ENCODE results near the gene NFIB. TPM values are rescaled to one million over a fixed set of nuclear protein-coding genes. Genes with fewer than 3 reads are reported as not detected.

NFIB gene
- total RNA-seq, 2 donors from 2014 or later: 110 to 118 TPM

DNA sequence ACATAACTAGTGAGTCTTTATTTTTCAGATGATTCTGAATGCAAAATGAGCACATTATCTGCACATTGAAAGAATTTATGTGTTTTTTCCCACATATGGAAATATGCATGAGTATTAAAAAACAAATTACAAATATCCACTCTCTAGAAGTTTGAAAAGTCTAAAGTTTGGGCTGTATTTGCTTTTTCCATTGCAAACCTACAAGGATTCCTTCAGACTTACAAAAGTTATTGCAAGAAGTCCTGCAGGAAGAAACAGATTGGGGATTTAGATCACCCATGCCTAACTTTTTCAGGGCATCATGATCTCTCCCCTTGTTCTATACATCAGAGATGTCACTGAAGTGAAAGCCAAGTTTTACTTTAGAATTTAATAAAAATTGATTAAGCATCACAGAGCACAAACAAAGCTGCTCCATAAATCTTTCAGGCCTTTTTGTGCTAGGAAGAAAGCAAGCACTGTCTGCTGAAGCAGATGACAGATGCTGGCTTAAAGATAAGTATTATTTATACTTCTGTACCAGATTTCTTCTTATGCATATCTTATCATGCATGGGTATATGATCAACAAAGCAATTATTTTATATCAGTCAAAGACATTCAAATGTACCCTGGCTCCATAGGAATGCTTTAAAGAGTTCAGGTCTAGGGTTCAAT lies 71.7 kb downstream of the NFIB start:
- intact Hi-C loops (cut with DNase I): no loop called here
- DNase-seq: no peak
- no peak for ATAC-seq

DNA sequence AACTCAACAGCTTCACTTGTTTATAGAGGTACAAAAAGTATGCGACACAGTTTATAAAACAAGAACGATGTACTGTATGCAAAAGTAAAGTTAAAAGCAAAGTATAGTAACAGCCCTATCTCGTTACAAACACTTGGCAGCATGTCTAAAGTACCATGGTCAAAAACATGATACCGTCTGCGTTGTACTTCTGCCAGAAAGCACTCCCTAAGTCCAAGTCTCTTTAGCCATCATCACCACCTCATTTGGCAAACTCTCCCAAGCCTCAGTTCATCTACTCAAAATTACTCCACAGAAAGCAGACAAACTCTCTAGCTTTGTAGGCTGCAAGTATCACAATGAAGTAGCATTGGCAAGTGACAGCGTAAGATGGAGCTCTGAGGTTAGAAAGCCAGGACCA lies 73.4 kb downstream of the NFIB start:
- DNase-seq (no peak), ATAC-seq (peak; percentile 58 to 63)
- intact Hi-C loops (cut with DNase I): no loop called here

DNA sequence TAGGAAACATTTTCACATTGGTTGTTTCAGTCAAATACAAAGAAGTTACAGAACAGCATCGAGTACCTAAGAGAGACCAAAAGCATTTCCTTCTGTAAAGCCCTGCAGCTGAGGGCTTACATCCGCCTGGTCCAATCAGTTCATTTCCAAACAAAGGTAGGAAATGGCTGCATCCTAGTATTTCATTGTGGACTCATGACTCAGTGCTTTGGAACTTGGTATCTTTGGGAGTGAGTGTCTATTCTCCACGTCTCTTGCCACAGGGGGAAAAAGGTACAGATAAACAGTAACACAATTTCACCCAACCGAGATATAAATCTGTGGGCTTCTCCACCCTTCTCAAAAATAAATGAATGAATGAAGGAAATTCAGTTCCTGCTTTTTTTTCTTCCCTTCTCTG lies 75.4 kb downstream of the NFIB start:
- ATAC-seq (peak; percentile 28 to 87), DNase-seq (no peak)
- intact Hi-C loops (cut with DNase I): no loop called here

DNA sequence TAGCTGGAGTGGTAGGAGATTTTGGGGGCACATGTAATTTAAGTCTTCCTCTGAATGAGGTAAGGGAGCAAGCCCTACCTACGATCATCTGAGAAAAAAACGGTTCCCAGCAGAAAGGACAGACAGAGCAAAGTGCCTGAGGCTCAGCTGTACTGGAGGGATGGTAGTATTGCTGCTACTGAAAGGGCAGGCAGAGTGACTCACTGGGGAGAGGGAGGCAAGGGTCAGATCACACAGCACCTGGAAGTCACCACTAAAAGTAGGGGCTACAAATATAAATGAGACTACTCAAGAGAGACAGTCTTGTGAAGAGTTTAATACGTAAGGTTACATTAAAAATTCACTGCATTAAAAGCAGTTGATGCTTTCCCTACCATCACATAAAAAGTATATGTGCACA lies 75.9 kb downstream of the NFIB start:
- peak in 1 of 2 donors; percentile 79 for ATAC-seq
- no peak for DNase-seq
- intact Hi-C loops (cut with DNase I): no loop called here

DNA sequence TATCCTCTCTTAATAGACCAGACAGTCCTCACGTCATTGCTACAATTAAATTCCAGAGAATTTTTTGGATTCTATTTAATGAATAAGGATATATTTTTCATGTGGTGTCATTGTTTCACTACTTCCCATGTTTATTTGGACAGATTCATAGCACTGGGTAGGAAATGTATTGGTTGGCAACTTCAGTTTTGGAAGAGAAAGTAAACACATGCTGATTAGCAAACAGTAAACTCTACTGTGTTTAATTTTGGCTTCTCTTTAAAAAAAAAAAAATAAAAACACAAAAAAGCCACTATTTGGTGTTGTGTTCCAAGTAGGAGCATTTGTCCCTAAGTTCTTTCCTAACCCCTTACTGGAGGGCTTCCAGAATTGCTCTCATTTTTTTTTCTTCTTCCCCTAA lies 77.3 kb downstream of the NFIB start:
- intact Hi-C loops (cut with DNase I): no loop called here

DNA sequence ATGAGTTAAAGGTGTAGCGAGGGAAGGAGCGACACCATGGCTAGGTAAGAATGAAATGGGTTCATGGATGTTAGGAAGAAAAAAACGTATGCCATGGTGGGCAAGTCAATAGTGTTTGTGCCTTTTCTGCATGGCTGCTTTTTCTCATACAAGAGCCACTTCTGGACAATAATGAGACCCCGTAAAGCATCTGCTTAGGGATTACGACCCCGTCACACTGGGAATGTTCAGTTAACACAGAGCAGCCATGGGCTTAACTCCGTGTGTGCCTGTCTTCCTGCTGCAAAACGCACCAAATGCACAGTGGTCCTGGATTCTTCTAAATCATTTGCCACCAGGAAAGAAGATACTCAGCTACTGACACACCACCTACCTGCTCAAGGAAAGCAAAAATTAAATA lies 81.8 kb downstream of the NFIB start:
- intact Hi-C loops (cut with DNase I): no loop called here
- DNase-seq: no peak
- ATAC-seq: no peak

More for the DNA sequence above, 77.3 kb downstream of the NFIB start:
- DNase-seq: no peak
- peak in 1 of 2 donors; percentile 53 for ATAC-seq

DNA sequence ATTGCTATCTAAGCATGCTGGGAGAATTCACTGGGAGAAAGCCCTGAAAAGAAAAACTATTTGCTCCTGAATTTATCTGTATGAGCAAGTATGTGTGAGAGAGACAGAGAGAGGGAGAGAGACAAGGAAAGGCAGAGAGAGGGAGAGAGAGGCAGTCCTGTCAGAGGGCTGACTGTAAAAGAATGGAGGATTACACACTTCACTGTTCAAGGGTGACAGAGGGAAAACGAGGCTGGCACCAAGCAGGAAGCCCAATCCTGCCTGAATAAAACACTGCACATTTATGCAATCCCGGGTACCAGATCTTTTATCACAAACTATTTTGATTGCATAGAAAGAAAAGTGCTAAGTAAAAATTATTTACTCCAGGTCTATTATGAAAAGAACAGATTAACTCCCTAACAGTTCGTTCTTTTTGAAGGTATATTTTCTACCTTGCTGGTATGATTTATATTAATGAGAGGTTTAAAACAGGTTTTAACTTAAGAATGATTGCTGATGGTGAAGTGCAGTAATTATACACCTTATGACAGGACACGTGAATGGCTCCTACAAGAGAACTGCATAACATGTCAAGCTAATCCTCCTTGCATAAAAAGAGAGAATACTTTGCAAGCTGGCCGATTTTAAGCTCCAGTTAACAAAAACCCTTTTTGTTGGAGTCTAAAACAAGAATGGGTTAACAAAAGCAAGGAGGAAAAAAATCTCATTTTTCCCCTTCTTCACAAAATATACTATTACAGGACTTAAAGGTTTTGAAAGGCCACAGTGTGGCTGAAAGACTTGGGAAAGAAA lies 82.5 kb downstream of the NFIB start:
- DNase-seq: no peak
- no peak for ATAC-seq
- intact Hi-C loops (cut with DNase I): no loop called here

DNA sequence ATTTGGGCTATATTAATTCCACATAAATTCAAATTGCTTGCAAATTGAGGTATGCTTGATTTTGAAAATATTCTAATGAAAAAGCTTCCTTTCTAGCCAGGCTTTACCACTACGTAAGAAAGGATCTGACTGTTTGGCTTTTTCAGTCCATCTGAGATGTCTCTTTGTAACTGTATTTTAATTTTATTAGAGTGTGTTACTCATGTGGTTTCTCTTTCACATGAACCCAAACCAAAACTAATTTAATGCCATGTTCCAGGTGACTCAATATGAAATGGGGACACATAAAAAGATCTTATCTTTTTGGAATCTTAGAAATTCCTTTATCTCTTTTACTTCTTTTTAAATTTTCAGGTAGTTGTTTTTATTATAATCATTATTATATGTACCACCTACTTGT lies 85.3 kb downstream of the NFIB start:
- intact Hi-C loops (cut with DNase I): no loop called here
- ATAC-seq: no peak
- no peak for DNase-seq

DNA sequence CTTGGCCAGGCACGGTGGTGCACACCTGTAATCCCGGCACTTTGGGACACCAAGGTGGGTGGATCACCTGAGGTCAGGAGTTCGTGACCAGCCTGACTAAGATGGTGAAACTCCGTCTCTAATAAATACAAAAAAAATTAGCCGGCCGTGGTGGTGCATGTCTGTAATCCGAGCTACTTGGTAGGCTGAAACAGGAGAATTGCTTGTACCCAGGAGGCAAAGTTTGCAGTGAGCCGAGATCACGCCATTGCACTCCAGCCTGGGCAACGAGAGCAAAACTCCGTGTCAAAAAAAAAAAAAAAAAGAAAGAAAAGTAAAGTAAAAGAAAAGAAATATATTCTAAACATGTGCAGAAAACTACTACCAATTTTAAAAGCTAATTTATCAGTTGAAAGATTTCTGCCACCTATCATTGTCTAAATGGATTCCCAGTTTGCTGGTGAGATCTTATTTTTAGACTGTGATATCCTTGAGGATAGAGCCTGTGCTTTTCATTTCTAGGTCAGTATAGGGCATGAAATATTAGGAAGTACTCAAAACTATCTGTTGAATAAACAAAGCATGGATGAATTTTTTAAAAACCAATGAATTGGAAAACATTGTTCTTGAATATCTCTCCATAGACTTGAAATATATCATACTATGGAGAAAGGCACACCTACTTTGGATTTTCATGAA lies 86.9 kb downstream of the NFIB start:
- no peak for DNase-seq
- intact Hi-C loops (cut with DNase I): no loop called here
- no peak for ATAC-seq

DNA sequence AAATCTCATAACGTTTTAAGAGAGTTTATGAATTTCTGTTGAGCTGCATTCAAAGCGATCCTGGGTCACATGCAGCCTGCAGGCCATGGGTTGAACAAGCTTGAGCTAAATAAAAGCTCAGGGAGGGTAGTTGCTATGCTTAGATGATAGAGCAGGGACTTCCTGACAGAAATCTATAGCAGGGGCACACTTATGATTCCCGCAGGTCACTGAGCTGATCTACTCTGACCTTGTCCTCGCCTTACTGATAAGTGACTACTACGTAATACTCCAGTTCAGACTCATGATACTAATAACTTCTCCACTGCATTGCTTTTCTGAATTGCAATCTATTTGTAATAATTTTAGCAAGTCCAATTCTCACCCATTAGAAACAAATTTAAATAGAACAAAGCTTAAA lies 90.9 kb downstream of the NFIB start:
- intact Hi-C loops (cut with DNase I): no loop called here
- ATAC-seq (no peak), DNase-seq (no peak)

DNA sequence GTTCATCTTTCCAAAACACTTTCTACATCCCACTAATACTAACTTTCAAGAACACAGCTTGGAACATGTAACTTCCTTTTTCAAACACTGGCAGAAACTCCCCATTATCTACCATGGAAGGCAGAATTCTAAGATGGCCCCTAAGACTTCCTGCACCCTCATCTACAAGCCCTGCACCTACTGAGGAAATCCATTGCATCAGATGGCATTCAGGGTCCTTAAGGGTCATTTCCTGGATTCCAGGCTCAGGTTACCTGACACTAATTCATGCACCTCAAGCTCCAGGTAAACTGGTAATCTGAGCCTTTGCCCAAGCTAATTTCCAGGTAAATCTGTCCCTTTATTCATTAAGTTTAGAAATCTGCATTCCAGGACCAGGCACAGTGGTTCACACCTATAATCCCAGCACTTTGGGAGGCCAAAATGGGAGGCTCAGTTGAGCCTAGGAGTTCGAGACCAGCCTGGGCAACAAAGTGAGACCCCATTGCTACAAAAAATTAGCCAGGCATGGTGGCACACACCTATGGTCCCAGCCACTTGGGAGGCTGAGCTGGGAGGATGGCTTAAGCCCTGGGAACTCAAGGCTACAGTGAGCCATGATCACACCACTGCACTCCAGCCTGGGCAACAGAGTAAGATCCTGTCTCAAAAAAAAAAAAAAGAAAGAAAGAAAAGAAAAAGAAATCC lies 91.6 kb downstream of the NFIB start:
- ATAC-seq (no peak), DNase-seq (no peak)
- intact Hi-C loops (cut with DNase I): no loop called here

DNA sequence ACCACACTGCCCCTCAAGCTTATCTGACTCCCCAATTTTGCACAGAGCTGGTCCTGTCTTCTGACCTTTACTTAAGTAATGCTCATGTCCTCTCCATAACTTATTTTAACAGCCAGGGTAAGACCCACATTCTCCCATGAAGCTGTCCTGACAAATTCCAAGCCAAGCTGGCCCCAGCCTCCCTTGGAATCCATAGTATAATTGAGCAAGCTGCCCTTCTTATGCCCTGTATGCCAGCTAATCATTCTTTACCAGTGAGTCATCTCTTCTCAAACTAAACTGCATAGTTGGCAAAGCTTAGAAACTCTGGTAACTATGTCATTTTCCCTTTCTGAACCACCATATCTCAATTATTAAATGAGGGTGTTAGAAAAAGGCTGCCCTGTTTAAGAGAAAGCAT lies 92.4 kb downstream of the NFIB start:
- ATAC-seq (peak; percentile 75 to 86), DNase-seq (no peak)
- intact Hi-C loops (cut with DNase I): no loop called here

DNA sequence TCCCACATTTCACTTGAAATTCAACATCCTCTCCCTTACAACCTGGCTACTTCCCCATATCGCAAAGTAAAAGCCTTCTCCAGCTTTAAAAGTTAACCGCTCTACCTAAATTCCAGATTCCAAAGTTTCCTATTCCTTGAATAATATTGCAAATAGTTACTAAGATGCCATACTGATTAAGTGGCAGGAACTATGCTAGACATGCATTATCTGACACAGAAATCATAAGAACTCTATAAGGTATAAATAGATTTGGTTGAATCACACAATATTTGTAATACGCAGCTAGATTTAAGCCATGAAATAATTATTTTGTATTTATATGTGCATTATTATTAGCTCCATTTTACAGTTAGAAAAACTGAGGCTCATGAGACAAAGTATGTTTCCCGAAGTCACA lies 92.8 kb downstream of the NFIB start:
- intact Hi-C loops (cut with DNase I): no loop called here
- ATAC-seq (no peak), DNase-seq (no peak)

DNA sequence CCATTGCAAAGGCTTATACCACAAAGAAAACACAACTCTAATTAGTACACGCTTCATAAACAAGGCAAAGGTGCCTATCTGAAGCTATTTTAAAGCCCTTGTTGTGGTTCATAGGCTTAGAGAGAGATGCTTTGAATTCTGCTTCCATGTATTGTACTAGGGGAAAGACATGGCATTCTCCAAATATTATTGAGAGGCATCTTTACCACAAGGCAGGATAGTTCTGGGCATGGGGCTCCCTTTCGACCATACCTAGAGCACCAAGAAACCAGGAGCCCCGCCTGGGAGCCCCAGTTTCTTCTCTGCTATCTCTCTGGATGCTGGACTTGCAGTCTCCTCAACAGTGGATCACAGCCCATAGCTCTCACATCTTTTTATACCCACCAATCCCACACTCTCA lies 93.7 kb downstream of the NFIB start:
- DNase-seq (no peak), ATAC-seq (no peak)
- intact Hi-C loops (cut with DNase I): no loop called here

DNA sequence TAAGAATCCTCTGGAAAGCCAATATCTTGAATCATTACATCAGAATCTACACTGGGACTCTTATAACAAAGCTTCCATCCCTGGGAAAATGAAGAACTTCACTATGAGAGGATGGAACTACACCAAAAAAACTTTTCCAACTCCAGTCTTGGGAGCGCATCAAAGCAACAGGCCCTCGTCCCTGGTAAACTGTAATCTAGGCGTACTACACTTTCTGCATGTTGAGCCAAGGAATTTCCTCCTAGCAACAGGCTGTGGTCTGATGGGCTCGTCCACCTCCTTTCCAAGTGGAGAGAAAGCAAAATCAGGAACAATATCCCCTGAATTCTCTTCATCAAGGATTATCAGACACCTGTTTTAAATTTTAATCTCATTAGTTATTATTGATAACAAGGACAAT lies 94.1 kb downstream of the NFIB start:
- DNase-seq (peak; percentile 22), ATAC-seq (peak in 1 of 2 donors; percentile 57)
- intact Hi-C loops (cut with DNase I): loop anchor here in 1 of 2 donors (10.0 kb wide), 2 partner anchors 65 to 85 kb away; no protein-coding TSS in a partner anchor

DNA sequence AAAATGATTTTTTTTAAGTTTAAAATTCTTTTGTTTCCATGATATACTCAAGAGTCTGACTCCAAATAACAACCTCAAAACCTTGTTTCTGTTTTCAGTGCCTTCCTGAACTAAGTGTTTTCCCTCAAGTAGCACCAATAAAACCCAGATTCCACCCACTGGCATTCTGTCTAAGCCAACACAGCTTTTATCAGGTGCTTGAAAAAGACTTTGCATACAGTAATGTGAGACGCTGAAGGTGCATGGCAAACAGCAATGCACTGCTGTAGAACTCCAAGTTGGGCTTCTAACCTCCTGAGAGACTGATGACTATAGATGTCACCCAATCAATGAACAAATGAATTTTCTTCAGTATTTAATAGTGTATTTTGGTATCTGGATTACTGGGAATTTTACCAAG lies 95.7 kb downstream of the NFIB start:
- intact Hi-C loops (cut with DNase I): loop anchor here in 1 of 2 donors (10.0 kb wide), 2 partner anchors 63 to 87 kb away; no protein-coding TSS in a partner anchor
- ATAC-seq (no peak), DNase-seq (no peak)

DNA sequence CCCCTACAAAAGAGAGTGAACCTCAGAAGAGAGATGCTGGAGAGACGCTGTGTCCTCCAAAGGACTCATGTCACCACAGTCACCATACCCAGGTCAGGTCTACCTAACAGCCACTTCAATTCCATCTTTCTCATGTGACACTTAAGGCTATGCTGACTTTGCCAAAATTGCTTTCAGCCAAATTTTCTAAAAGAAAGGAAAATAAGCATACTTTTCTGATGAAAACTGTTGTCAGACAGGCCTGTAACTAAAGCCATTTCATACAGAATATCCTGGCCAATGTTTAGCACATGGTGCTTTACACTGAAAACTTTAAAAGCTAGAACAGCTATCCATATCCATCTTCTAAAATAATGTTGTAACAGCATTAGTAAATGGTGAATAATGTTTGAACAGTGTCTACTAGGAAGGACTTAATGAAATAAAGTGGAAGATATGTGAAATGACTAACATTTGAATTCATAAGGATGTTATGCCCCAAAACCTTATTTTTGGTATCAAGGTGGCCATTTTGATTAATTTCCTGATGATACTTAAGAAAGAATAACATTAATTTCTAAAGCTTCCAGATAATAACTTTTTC lies 97.2 kb downstream of the NFIB start:
- intact Hi-C loops (cut with DNase I): loop anchor here in 1 of 2 donors (10.0 kb wide), 2 partner anchors 62 to 88 kb away; no protein-coding TSS in a partner anchor
- ATAC-seq (no peak), DNase-seq (no peak)

DNA sequence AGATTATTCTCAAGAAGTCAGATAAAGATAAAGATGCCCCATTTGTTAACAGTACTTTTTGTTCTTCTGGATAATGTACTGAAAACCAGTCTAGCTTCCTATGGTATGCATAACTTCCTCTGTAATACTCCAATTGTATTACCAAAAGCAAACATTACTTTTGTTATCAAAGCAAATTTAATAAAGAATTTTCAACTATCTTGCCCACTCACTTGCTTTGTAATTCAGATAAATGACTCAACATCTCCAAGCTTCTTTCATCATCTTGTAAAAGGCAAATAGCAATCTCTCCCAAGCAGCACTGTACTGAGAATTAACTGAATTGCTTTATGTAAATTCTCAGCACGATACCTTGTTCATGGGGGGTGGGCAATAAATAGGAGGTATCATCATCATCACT lies 98.3 kb downstream of the NFIB start:
- ATAC-seq (no peak), DNase-seq (no peak)
- intact Hi-C loops (cut with DNase I): loop anchor here in 1 of 2 donors (10.0 kb wide), 2 partner anchors 61 to 89 kb away; no protein-coding TSS in a partner anchor

DNA sequence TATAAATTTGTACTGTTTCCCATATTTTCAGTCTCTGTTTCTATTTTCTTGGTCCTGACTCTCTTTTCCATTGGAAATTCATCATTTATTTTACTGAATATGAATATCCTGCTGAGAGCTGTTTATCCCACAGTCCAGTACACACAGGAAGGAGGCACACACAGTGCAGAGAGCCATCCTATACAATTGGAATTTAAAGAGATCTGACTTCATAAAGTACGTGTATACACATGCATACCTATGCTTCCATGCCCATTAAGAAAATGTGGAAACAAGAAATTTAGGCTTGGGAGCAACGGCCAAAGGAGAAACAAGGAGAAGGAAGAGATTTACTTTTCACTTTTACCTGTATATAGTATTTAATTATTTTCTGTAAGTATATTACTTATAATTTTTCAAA lies 99.2 kb downstream of the NFIB start:
- intact Hi-C loops (cut with DNase I): loop anchor here in 1 of 2 donors (10.0 kb wide), 2 partner anchors 60 to 90 kb away; no protein-coding TSS in a partner anchor
- ATAC-seq (no peak), DNase-seq (no peak)
